DND-41 (cell line): Measurements from ENCODE around the gene SCGB3A1.

ENCODE experiments used
- ATAC-seq: fragments of 200-7000 bp; cut with Tn5 transposase; 3 replicates; pipeline ENCODE4 v1.9.1; 2021; ENCODE audit warnings: low read depth; ENCODE audit not compliant: insufficient read depth
- DNase-seq: peaks from one replicate; pipeline ENCODE4 v3.0.0-alpha.2; 2020
- H2AFZ ChIP-seq: 2 replicates; pipeline ENCODE4 v1.6.0; 2012; ENCODE audit warnings: low read depth, low read length
- H3K27ac ChIP-seq: 2 replicates; pipeline ENCODE4 v1.5.1; 2012; ENCODE audit warnings: low read length, inconsistent platforms
- H3K27me3 ChIP-seq: fragments of 200-600 bp; sonication (generic); 2 replicates; pipeline ENCODE4 v1.6.0; 2012; ENCODE audit warnings: low read length, mild to moderate bottlenecking, inconsistent platforms; ENCODE audit not compliant: insufficient read depth, poor library complexity
- H3K36me3 ChIP-seq: 2 replicates; pipeline ENCODE4 v1.5.1; 2012; ENCODE audit warnings: low read length, inconsistent platforms; ENCODE audit not compliant: insufficient read depth
- H3K4me1 ChIP-seq: 2 replicates; pipeline ENCODE4 v1.5.1; 2012; ENCODE audit warnings: mild to moderate bottlenecking, low read length; ENCODE audit not compliant: insufficient read depth
- H3K4me2 ChIP-seq: 2 replicates; pipeline ENCODE4 v1.6.0; 2012; ENCODE audit warnings: mild to moderate bottlenecking, moderate library complexity, low read length, inconsistent platforms; ENCODE audit not compliant: insufficient read depth
- H3K4me3 ChIP-seq, 2 experiments: fragments of 200-600 bp in 1 of 2; shearing (Covaris generic) in 1 of 2; 2 replicates each; pipeline ENCODE4 v1.5.1; 2012 to 2016; ENCODE audit warnings: inconsistent platforms in 2 of 2, low read length in 2 of 2, mild to moderate bottlenecking in 2 of 2, low read depth in 1 of 2, moderate library complexity in 1 of 2
- H3K79me2 ChIP-seq: 2 replicates; pipeline ENCODE4 v1.6.0; 2012; ENCODE audit warnings: low read length, inconsistent platforms; ENCODE audit not compliant: insufficient read depth
- H3K9ac ChIP-seq: 2 replicates; pipeline ENCODE4 v1.6.0; 2012; ENCODE audit warnings: low read depth, mild to moderate bottlenecking, inconsistent platforms, low read length, moderate library complexity
- H3K9me3 ChIP-seq: 2 replicates; pipeline ENCODE4 v1.5.1; 2012; ENCODE audit warnings: low read length, moderate library complexity, mild to moderate bottlenecking, inconsistent platforms; ENCODE audit not compliant: insufficient read depth, severe bottlenecking
- H4K20me1 ChIP-seq: 2 replicates; pipeline ENCODE4 v1.6.0; 2012; ENCODE audit warnings: low read length; ENCODE audit not compliant: insufficient read depth
- CTCF ChIP-seq: IDR thresholded peaks from 2 replicates; pipeline ENCODE4 v1.5.1; 2012; ENCODE audit warnings: borderline replicate concordance, low read length, moderate library complexity, mild to moderate bottlenecking; ENCODE audit not compliant: poor library complexity, severe bottlenecking; ENCODE audit errors: extremely low read depth
- EZH2 ChIP-seq: IDR thresholded peaks from 3 replicates; pipeline ENCODE4 v1.6.1; 2012; ENCODE audit warnings: borderline replicate concordance, low read depth, mild to moderate bottlenecking, moderate library complexity, low read length, inconsistent platforms; ENCODE audit not compliant: severe bottlenecking

Gene SCGB3A1

GRCh38 chr5:180595046-180595379 is 3.7 kb upstream of the SCGB3A1 start:
- no peaks in the 10 kb centered on the region for H4K20me1 ChIP-seq
- no peak overlapping the region for H3K27ac ChIP-seq
- H3K9ac ChIP-seq: no peak overlapping the region
- peaks cover under 1% of the 10 kb centered on the region for H3K27me3 ChIP-seq
- H2AFZ ChIP-seq: no peak overlapping the region
- H3K4me1 ChIP-seq: no peaks in the 10 kb centered on the region
- no peaks in the 10 kb centered on the region for H3K9me3 ChIP-seq
- ATAC-seq (no peak), DNase-seq (no peak)
- TF ChIP-seq CTCF (no peak), EZH2 (no peak)
- no peak overlapping the region for H3K4me3 ChIP-seq
- no peaks in the 10 kb centered on the region for H3K79me2 ChIP-seq
- no peaks in the 10 kb centered on the region for H3K36me3 ChIP-seq
- H3K4me2 ChIP-seq: no peak overlapping the region

- no peak overlapping the region for H3K4me2 ChIP-seq
- no peak for ATAC-seq
- no peaks in the 10 kb centered on the region for H3K36me3 ChIP-seq
- no peak overlapping the region for H2AFZ ChIP-seq
- DNase-seq: no peak
- H3K9me3 ChIP-seq: no peaks in the 10 kb centered on the region
- TF ChIP-seq CTCF: no peak
- no peak for TF ChIP-seq EZH2
- no peak overlapping the region for H3K4me3 ChIP-seq
- no peaks in the 10 kb centered on the region for H4K20me1 ChIP-seq
- H3K9ac ChIP-seq: no peak overlapping the region
- no peak overlapping the region for H3K27ac ChIP-seq
- H3K27me3 ChIP-seq: peaks cover 6% of the 10 kb centered on the region
- no peaks in the 10 kb centered on the region for H3K4me1 ChIP-seq
- H3K79me2 ChIP-seq: no peaks in the 10 kb centered on the region
These were observed 3.2 kb upstream of the SCGB3A1 start for GRCh38 chr5:180594311-180595045.

GRCh38 chr5:180593446-180594206 is 2.3 kb upstream of the SCGB3A1 start:
- Histone ChIP-seq H4K20me1 (no peaks in the 10 kb centered on the region), H3K4me1 (no peaks in the 10 kb centered on the region), H3K4me2 (no peak overlapping the region), H3K36me3 (no peaks in the 10 kb centered on the region), H3K27ac (no peak overlapping the region), H2AFZ (no peak overlapping the region), H3K4me3 (no peak overlapping the region), H3K79me2 (no peaks in the 10 kb centered on the region), H3K27me3 (peaks cover 7% of the 10 kb centered on the region), H3K9ac (no peak overlapping the region), H3K9me3 (no peaks in the 10 kb centered on the region)
- ATAC-seq (no peak), DNase-seq (no peak)
- TF ChIP-seq CTCF: no peak
- TF ChIP-seq EZH2: no peak
